Fibroblast of skin of back (primary cell): ENCODE results near the gene CEACAM21.
A peak's percentile ranks its signal among the peaks of the same experiment; 100 is the strongest.

ENCODE experiments used
- DNase-seq: peaks from one replicate; pipeline ENCODE4 v3.0.0-alpha.2; 2013

Gene CEACAM21

GRCh38 chr19:41587101-41587837 is 11.3 kb downstream of the CEACAM21 start:
- no peak for DNase-seq

DNA sequence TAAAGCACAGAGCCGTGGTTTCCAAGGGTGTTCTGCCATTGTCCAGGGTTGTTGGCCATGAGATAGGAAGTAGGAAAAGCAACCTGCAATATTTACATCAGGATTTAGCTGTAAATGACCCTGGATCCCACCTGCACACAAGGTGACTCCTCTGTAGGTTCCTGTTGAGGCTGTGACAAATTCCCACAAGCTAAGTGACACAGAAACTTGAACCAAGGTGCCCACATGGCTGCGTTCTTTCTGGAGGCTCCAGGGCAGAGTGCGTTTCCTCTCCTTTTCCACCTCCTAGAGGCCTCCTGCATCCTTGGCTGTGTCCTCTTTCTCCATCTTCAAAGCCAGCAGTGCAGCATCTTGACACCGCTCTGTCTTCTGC is 11.9 kb downstream of the CEACAM21 start:
- DNase-seq = no peak

- DNase-seq = peak; percentile 28
These were observed 12.7 kb downstream of the CEACAM21 start for GRCh38 chr19:41588497-41589209.

- no peak for DNase-seq
These were observed 13.4 kb downstream of the CEACAM21 start for GRCh38 chr19:41589371-41589770.

DNA sequence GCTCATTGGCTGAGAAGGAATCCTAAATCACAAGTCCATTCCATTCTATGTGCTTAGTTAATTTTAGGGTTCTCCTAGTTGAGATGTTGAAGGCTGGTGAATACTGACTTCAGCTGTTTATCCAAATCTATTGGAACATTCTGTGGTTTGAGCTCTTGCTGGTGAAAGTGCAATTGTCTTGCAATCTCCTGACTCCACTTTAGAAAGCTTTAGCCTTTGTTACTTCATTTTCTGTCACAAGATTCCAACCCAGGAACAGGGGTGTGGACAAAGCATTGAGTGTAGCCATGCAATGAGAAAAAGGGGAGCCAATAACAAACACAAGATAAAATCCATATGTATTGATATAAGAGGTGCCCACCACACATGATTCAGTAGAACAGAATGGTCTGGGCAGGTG is 15.0 kb downstream of the CEACAM21 start:
- DNase-seq = no peak

DNA sequence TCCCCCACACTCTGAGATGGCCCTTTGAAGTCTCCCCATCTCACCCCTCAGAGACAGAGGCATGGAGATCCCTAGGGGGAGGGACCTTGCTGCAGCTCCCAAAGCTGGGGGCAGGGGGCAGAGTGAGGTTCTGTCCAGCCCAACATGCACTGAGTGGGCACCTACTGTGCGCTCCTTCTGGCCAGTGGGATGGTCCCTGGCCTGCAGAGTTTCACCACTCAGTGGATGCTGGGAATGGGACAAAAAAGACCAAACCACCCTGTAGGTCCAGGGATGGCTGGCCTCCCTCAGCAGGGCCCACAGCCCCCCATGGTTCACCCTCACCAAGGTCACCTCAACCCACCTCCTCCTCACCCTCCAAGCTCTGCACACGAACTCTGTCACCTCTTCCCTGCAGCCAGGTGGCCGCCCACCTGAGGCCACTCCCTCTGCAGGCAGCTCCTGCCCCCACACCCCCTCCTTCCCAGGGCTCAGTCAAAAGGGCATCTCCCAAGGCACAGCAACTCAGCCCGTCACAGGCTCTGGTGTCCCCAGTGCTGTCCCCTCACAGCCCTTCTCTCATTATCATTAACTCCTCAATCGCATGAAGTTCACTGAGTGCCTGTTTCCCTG is 16.1 kb downstream of the CEACAM21 start:
- no peak for DNase-seq

DNA sequence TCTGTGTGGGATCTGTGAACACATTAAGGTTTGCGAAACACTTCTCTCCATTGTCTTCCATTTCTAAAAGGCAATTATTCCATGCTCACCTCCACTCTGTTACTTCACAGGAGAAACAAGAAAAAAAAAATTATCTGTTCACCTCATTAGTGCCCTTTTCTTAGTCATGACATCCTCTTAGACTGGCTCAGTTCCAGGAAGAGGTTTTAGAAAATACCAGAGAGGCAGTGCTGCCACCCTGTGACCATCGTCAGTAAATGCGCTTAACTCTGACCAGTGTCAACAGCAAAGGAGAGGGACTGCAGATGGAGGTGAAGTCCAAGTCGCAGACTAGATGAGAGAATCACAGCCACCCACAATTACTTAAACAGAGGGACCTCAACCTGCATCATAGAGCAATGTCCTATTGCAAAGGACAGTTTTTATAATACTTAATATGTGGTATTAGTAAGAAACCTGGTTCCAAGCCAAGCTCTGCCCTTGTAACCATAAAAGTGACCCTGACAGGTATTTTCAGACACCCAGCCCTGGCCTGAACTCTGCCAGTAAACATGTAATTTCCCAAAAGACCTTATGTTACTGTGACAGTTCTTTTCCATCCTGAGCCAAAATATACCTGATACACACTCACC is 19.4 kb downstream of the CEACAM21 start:
- peak; percentile 72 for DNase-seq

DNA sequence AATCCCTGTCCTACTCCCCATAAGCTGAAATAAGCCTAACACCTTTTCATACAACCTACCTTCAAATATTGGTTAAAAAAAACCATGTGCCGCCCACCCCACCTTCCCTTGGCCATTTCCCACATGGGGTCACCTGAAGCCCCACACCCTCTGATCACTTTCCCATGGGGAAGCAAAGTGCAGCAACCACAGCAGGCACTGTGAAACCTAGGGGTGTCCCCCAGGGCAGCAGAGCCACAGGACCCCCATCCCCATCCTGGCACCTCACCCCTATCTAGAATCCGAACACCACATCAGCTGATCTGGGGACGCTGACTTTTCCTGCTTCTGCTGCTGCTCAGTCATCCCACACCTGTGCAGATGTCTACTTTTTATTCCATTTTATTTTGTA is 19.9 kb downstream of the CEACAM21 start:
- no peak for DNase-seq

DNA sequence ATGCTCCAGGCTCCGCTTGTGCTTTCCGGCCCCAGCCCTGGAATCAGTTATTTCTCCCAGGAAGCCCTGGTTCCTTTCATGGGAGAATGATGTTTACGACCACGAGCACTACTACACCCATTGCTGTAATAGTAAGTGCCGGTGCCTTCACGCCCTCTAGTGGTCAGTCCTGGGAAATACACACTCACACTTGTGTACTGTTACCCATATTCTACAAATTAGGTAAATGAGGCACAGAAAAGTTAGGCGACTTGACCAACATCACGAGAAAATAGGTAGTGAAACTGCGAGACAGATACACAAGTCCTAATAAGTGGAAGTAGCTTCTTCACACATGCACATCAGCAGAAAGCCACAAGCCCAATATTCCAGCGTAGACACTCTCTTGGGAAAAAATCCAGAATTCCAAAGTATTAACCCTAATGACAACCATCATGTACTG is 21.7 kb downstream of the CEACAM21 start:
- peak; percentile 55 for DNase-seq

DNA sequence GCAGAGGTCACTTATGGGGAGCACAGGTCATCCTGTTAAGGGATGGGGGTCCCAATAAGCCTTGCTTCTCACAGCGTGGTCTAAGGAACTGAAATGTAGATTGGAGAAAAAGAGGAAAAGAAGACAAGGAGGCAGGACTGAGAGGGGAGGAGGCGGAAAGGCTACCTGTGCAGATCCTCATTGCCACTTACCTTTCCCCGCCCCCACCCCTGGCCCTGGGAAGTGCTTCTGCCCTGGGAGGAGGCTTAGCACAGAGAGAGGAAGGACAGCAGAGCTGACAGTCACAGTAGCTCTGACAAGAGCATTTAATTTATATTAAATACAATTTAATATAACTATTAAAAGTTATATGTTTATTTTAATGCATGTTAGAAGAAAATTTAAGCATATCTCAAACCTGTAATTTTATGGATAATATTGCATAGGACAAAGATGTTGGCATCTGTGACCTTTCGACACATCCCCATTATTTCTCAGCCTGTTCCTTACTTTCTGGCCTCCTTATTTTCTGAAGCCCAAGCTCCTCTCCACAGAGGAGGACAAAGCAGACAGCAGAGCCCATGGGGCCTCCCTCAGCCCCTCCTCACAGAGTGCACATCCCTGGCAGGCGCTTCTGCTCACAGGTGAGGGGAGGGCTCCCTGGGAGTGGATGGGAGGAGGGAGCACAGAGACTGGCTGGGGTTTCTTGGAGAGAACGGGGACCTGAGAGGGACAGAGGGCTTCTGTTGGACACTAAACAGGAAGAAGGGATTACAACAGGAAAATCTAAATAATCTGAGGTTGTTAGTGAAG is 23.4 kb downstream of the CEACAM21 start:
- no peak for DNase-seq

GRCh38 chr19:41601771-41602170 is 25.8 kb downstream of the CEACAM21 start:
- DNase-seq = no peak

DNA sequence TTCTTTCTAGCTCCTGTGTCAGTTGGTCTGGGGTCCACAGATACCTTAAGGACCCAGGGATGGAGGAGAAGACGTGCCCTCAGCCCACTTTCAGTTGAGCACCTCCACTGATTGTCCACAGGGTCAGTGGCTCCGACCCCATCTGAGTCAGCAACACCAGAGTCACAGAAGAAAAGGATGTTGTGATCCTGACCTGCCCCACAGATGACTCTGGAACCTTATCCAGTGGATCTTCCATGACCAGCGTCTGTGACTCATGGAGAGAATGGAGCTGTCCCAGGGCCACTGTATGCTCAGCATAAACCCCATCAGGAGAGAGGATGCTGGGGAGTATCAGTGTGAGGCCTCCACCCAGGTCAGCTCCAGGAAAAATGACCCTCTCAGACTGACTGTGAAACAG is 28.9 kb downstream of the CEACAM21 start:
- DNase-seq = no peak

GRCh38 chr19:41606215-41606837 is 30.4 kb downstream of the CEACAM21 start:
- DNase-seq = no peak

DNA sequence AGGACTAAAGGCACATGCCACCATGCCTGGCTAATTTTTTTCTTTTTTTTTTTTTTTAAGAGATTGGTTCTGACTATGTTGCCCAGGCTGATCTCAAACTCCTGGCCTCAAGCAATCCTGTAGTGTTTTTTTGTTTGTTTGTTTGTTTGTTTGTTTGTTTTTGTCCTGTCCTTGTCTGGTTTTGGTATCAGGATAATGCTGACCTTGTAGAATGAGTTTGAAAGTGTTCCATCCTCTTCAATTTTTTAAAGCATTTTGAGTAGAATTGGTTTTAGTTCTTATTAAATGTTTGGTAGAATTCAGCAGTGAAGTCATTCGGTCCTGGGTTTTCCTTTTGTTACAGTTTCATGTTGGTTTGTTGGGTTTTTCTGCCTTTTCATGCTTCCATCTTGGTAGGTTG is 31.7 kb downstream of the CEACAM21 start:
- DNase-seq = no peak

GRCh38 chr19:41610789-41611188 is 34.8 kb downstream of the CEACAM21 start:
- DNase-seq = no peak

DNA sequence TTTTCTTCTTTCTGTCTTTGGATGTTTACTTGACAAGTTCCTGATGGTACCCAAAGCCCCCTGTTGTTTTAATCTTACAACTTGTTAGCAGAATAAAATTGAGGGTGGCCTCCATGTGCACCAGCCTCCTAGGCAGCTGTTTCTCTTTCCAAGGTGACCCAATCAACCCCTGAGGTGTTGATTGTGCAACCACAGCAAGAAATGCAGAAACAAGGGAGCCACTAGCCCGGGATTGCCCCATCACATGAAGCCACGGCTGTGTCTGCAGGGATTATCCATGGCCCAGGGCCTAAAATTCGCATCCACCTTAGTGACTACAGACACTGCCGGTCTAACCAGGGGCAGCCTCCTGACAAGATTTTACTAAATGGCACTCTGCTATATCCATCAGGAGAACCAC is 36.5 kb downstream of the CEACAM21 start:
- DNase-seq = no peak

DNA sequence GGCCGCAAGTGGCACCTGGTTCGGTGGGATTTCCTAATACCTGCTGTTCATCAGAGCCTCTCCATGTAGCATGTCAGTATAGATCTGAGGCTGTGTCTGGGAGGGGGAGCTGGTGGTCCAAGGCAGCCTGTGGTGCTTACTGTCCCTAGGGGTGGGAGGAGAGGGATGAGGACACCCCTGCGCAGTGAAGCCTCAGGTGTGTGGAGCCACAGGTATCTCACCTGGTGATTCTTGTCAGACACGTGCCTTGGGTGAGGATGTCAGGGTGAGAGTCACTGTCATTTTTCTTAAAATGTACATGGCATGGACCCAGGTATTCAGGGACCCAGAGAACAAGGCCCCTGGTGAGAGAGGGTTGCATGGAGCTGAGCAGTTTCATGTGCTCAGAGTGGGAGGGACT is 39.2 kb downstream of the CEACAM21 start:
- DNase-seq = no peak

DNA sequence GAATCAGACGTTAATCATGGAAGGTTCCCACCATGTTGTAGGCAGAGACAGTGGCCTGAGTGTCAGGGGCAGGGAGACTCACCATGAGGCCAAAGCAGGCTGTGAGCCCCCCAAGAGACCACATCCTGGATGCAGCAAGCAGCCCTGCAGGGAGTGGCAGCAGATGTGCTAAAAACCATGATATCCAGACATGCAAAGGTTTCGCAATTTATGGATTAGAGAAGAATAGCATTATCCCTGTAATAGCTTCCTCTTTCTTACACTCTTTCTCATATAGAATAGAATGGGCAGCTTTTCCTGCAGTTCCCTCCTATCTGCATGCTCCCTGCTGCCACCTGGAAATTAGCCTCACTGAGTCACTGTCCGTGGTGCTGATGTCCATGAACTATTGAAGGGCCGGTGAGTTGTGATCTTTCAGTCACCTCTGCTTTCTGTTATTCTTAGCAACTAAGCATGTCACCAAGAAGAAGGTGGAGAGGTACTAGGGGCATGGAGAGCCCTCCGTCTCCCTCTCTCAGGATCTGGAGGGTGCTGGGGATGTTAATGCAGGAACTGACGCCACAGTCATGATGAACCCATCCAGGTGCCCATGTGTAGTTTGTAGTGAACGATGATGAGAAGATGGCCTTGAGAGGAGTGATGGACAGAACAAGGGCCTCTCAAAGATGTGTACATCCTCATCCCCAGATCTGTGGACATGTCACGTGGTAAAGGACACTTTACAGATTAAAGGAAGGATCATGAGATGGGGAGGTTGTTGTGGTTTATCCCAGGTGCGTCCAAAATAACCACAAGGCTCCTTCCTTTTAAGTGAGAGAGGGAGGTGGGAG is 41.0 kb downstream of the CEACAM21 start:
- peak; percentile 12 for DNase-seq

DNA sequence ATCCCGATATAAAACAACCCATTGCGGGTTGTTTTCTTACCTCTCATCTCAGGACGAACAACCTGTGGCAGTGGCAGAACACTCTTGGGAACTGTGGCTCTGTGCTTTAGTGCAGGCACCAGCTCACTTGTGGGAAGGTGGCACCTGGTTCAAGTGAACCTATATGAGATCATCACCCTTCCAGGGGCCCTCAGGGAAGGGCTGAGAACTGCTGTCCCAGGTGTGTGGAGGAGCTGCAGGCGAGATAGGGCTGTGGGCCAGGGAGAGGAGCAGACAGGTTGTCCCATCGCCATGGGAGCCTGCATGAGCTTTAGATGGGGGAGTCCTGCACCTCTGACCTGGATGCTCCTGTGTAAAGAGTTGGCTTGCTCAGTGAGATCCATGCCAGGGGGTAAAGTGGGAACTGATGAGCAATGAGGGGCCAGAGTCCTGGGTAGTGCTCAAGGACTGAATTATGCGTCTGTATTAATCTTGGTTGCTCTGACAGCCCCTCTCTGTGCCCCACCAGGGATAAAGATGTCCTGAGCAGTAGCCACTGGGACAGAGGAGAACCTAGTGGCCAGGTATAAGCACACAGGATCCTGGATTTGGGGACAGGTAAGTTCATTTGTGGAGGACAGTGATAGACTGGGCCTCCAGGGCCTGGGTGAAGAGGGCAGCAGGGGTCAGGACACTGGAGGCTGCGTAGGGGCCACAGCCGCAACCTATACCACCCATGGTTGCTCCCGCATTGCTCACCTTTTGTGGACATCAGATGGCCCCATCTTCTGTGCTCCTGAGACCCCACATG is 42.2 kb downstream of the CEACAM21 start:
- DNase-seq = no peak

DNA sequence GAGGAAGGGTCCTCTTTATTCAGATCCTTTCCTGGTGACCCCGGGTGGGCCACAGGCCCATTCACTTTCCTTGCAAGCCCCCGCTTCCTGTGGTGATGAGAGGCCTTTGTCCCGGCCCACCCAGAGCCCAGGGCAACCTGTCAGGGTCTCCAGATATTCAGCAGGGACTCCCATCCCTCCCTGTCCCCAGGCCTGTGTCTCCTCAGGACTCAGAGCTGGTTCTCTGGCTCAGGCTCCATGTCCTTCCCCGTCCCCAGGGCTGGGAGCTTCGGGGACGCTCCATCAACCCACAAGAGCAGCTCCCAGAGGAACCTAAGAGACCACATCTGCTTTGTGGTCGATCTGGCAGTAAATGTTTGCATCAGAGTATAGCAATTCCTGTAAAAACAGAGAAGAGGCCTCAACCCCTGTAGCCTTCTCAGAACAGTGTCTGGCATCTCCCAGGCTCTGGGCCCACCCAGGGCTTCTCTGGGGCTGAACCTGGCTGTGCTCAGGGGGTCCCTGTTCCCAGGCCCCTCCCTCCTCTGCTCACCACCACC is 43.1 kb downstream of the CEACAM21 start:
- no peak for DNase-seq
